Uterus (tissue), 2 donors: Measurements from ENCODE around the gene TLE1.

Experiments used
- CTCF ChIP-seq, 4 experiments: fragments of 200-600 bp in 2 of 4; fragments of 450-650 bp in 2 of 4; sonication (generic) in 2 of 4; IDR thresholded peaks; one replicate each; pipeline ENCODE4 v1.5.1; 2016 to 2019; ENCODE audit warnings: antibody characterized with exemption in 4 of 4, mild to moderate bottlenecking in 2 of 4, moderate library complexity in 1 of 4
- POLR2A ChIP-seq, 2 donors: fragments of 450-650 bp; IDR thresholded peaks; one replicate each; pipeline ENCODE4 v1.6.1; 2016; ENCODE audit warnings: antibody characterized with exemption in 2 of 2, mild to moderate bottlenecking in 1 of 2, moderate library complexity in 1 of 2

GRCh38 chr9:81729135-81729534, 39.8 kb upstream of the TLE1 start:
- TF ChIP-seq POLR2A (IDR thresholded peaks at IDR 0.05) (no peak), CTCF (IDR thresholded peaks at IDR 0.05) (no peak)
